H9 (cell line): Measurements from ENCODE around the gene CDH7. TPM values are rescaled to one million over a fixed set of nuclear protein-coding genes. Genes with fewer than 3 reads are reported as not detected.

Source experiments
- DNase-seq: peaks from one replicate; pipeline ENCODE4 v3.0.0-alpha.2; 2017
- H2AFZ ChIP-seq: one replicate; pipeline ENCODE4 v1.6.1; 2013; ENCODE audit warnings: mild to moderate bottlenecking, low read length, control low read depth, moderate library complexity
- H2AK5ac ChIP-seq: 2 replicates; pipeline ENCODE4 v1.6.1; 2013; ENCODE audit warnings: low read length, control low read depth, mixed read lengths; ENCODE audit not compliant: insufficient read length
- H2BK120ac ChIP-seq: one replicate; pipeline ENCODE4 v1.6.1; 2013; ENCODE audit warnings: low read depth, mild to moderate bottlenecking, low read length, control low read depth, inconsistent platforms; ENCODE audit not compliant: poor library complexity, severe bottlenecking
- H2BK12ac ChIP-seq: 2 replicates; pipeline ENCODE4 v1.6.1; 2013; ENCODE audit warnings: low read length, control low read depth, mixed read lengths, low read depth; ENCODE audit not compliant: insufficient read length
- H2BK15ac ChIP-seq: 2 replicates; pipeline ENCODE4 v1.6.1; 2013; ENCODE audit warnings: low read depth, low read length, control low read depth
- H2BK20ac ChIP-seq: one replicate; pipeline ENCODE4 v1.6.1; 2013; ENCODE audit warnings: low read depth, mild to moderate bottlenecking, low read length, control low read depth, inconsistent platforms; ENCODE audit not compliant: poor library complexity, severe bottlenecking
- H2BK5ac ChIP-seq: 2 replicates; pipeline ENCODE4 v1.6.1; 2013; ENCODE audit warnings: low read length, control low read depth, mixed read lengths; ENCODE audit not compliant: insufficient read length
- H3K14ac ChIP-seq: 2 replicates; pipeline ENCODE4 v1.6.1; 2013; ENCODE audit warnings: low read length, control low read depth; ENCODE audit not compliant: insufficient read depth
- H3K18ac ChIP-seq: 2 replicates; pipeline ENCODE4 v1.6.1; 2013; ENCODE audit warnings: low read depth, mild to moderate bottlenecking, mixed read lengths, low read length, control low read depth; ENCODE audit not compliant: insufficient read length
- H3K23ac ChIP-seq: 2 replicates; pipeline ENCODE4 v1.6.1; 2013; ENCODE audit warnings: low read length, control low read depth, mixed read lengths, low read depth; ENCODE audit not compliant: insufficient read length
- H3K23me2 ChIP-seq: 2 replicates; pipeline ENCODE4 v1.6.1; 2013; ENCODE audit warnings: low read depth, mild to moderate bottlenecking, mixed read lengths, low read length, control low read depth; ENCODE audit not compliant: insufficient read length, poor library complexity, severe bottlenecking
- H3K27ac ChIP-seq: 2 replicates; pipeline ENCODE4 v1.5.1; 2013; ENCODE audit warnings: low read length, control low read depth, mixed read lengths, low read depth; ENCODE audit not compliant: insufficient read length
- H3K27me3 ChIP-seq: 2 replicates; pipeline ENCODE4 v1.6.1; 2013; ENCODE audit warnings: low read length, control low read depth, inconsistent platforms; ENCODE audit not compliant: insufficient read depth
- H3K4ac ChIP-seq: 2 replicates; pipeline ENCODE4 v1.6.1; 2013; ENCODE audit warnings: low read depth, mild to moderate bottlenecking, control low read depth, inconsistent platforms, low read length, moderate library complexity
- H3K4me1 ChIP-seq: 2 replicates; pipeline ENCODE4 v1.6.1; 2013; ENCODE audit warnings: low read length, control low read depth, inconsistent platforms; ENCODE audit not compliant: insufficient read depth
- H3K4me2 ChIP-seq: 2 replicates; pipeline ENCODE4 v1.6.1; 2013; ENCODE audit warnings: low read length, control low read depth, mixed read lengths; ENCODE audit not compliant: insufficient read length, insufficient read depth
- H3K56ac ChIP-seq: 2 replicates; pipeline ENCODE4 v1.6.1; 2013; ENCODE audit warnings: low read depth, mild to moderate bottlenecking, mixed read lengths, low read length, control low read depth; ENCODE audit not compliant: insufficient read length
- H3K79me1 ChIP-seq: 2 replicates; pipeline ENCODE4 v1.6.1; 2013; ENCODE audit warnings: low read depth, mild to moderate bottlenecking, moderate library complexity, low read length, control low read depth, inconsistent platforms; ENCODE audit not compliant: insufficient read depth, poor library complexity, severe bottlenecking
- H3K79me2 ChIP-seq: 2 replicates; pipeline ENCODE4 v1.6.1; 2013; ENCODE audit warnings: low read length, control low read depth, inconsistent platforms; ENCODE audit not compliant: insufficient read depth
- H3K9ac ChIP-seq: 2 replicates; pipeline ENCODE4 v1.6.1; 2013; ENCODE audit warnings: low read length, control low read depth, mixed read lengths; ENCODE audit not compliant: insufficient read length; ENCODE audit errors: extremely low read depth
- H3K9me3 ChIP-seq: one replicate; pipeline ENCODE4 v1.6.1; 2013; ENCODE audit warnings: low read depth, low read length, inconsistent platforms; ENCODE audit not compliant: control insufficient read depth
- H3T11ph ChIP-seq: one replicate; pipeline ENCODE4 v1.6.1; 2013; ENCODE audit warnings: mild to moderate bottlenecking, low read length, control low read depth, inconsistent platforms
- H4K20me1 ChIP-seq: one replicate; pipeline ENCODE4 v1.6.1; 2013; ENCODE audit not compliant: control insufficient read depth, insufficient read length, insufficient read depth
- H4K5ac ChIP-seq: 2 replicates; pipeline ENCODE4 v1.6.1; 2013; ENCODE audit warnings: low read depth, mild to moderate bottlenecking, mixed read lengths, low read length, control low read depth; ENCODE audit not compliant: insufficient read length
- H4K8ac ChIP-seq: replicated peaks from 2 replicates; pipeline ENCODE4 v1.6.1; 2013; ENCODE audit warnings: low read length, control low read depth, mixed read lengths, low read depth; ENCODE audit not compliant: insufficient read length
- H4K91ac ChIP-seq: 2 replicates; pipeline ENCODE4 v1.6.1; 2013; ENCODE audit warnings: low read depth, mild to moderate bottlenecking, moderate library complexity, mixed read lengths, low read length, control low read depth; ENCODE audit not compliant: insufficient read length
- H3K27ac Mint-ChIP-seq, 3 experiments: 2 replicates in 2 of 3; 3 replicates in 1 of 3; pipeline ENCODE4 v1.8.0; 2020 to 2021; ENCODE audit warnings: mixed read lengths in 3 of 3, mild to moderate bottlenecking in 1 of 3, moderate library complexity in 1 of 3
- H3K27me3 Mint-ChIP-seq: 2 replicates; pipeline ENCODE4 v1.8.0; 2021; ENCODE audit warnings: low read depth, mild to moderate bottlenecking, moderate library complexity, mixed read lengths
- H3K36me3 Mint-ChIP-seq, 3 experiments: 2 replicates in 2 of 3; 3 replicates in 1 of 3; pipeline ENCODE4 v1.8.0; 2020 to 2021; ENCODE audit warnings: low read depth in 3 of 3, mixed read lengths in 3 of 3; ENCODE audit not compliant: insufficient read depth in 1 of 3
- H3K4me1 Mint-ChIP-seq, 2 experiments: 2 replicates each; pipeline ENCODE4 v1.8.0; 2020; ENCODE audit warnings: mixed read lengths in 2 of 2
- H3K4me3 Mint-ChIP-seq, 2 experiments: 2 replicates in 1 of 2; 3 replicates in 1 of 2; pipeline ENCODE4 v1.8.0; 2020 to 2021; ENCODE audit warnings: mild to moderate bottlenecking in 2 of 2, mixed read lengths in 2 of 2, moderate library complexity in 1 of 2
- H3K9me3 Mint-ChIP-seq, 2 experiments: 2 replicates in 1 of 2; 3 replicates in 1 of 2; pipeline ENCODE4 v1.8.0; 2020; ENCODE audit warnings: mild to moderate bottlenecking in 2 of 2, mixed read lengths in 2 of 2, moderate library complexity in 1 of 2
- WGBS: extraction: QIAGEN DNeasy Blood & Tissue Kit; methylation state at CpG from one replicate; pipeline ENCODE4 v1.1.7; 2013; ENCODE audit warnings: missing lambda C conversion rate, low lambda C conversion rate, mixed read lengths; ENCODE audit not compliant: insufficient read length; ENCODE audit errors: extremely low coverage; 5-methylcytosine and 5-hydroxymethylcytosine counted together
- total RNA-seq: library from RNA; stranded (reverse); gene quantifications from 2 replicates; pipeline ENCODE4 v1.2.1, GENCODE V29; 2021
- TF ChIP-seq, protein P1 (sequence below): fragments of 200-600 bp; sonication (generic); conservative IDR thresholded peaks from 3 replicates; pipeline ENCODE4 v1.8.0; 2021; ENCODE audit warnings: antibody characterized with exemption, mild to moderate bottlenecking

Gene CDH7
- total RNA-seq, 1 experiment from 2014 or later, result 0.13 TPM

DNA sequence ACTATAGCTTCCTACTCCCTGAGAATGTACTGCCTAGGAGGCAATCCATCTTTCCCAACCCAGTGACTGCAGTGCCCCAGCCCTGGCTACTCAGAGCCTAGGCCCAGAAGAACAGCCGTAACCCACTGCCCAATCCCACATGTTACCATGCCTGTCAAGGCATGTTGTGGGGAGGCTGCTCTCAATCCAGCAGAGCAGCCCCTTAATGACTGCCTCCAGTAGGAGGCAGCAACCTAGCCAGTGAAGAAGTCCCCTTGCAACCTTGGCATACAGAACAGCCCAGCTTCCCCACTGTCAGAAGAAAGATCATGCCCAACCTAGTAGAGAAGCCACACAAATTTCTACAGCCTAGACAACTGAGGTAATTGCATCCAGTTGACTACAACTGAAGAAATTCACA lies 44.2 kb upstream of the CDH7 start:
- H3K9me3 ChIP-seq, result no peaks in the 10 kb centered on the region
- Mint-ChIP-seq H3K27ac (no peak overlapping the region; a peak in 2 of 7 replicates), H3K4me3 (no peak overlapping the region), H3K4me1 (no peaks in the 10 kb centered on the region), H3K27me3 (no peaks in the 10 kb centered on the region), H3K36me3 (no peaks in the 10 kb centered on the region), H3K9me3 (no peaks in the 10 kb centered on the region)
- H3K56ac ChIP-seq, result no peak overlapping the region
- no peak overlapping the region for H2BK120ac ChIP-seq
- H3K4me1 ChIP-seq, result no peaks in the 10 kb centered on the region
- WGBS, result no CpG with 5 or more reads among the region's 1 CpG
- no peak overlapping the region for H3K4me2 ChIP-seq
- H3K23me2 ChIP-seq, result no peaks in the 10 kb centered on the region
- no peaks in the 10 kb centered on the region for H4K20me1 ChIP-seq
- no peak overlapping the region for H3T11ph ChIP-seq
- H3K4ac ChIP-seq, result no peak overlapping the region
- no peak overlapping the region for H4K8ac ChIP-seq
- H3K9ac ChIP-seq, result no peak overlapping the region
- no peak overlapping the region for H2BK5ac ChIP-seq
- H2BK12ac ChIP-seq, result no peak overlapping the region
- H3K14ac ChIP-seq, result no peak overlapping the region
- no peak overlapping the region for H4K91ac ChIP-seq
- H2AK5ac ChIP-seq, result no peak overlapping the region
- H4K5ac ChIP-seq, result no peak overlapping the region
- no peak overlapping the region for H3K18ac ChIP-seq
- no peaks in the 10 kb centered on the region for H3K79me1 ChIP-seq
- no peaks in the 10 kb centered on the region for H3K27me3 ChIP-seq
- no peak overlapping the region for H2BK20ac ChIP-seq
- no peak overlapping the region for H3K27ac ChIP-seq
- peak; percentile 32 for DNase-seq
- no peaks in the 10 kb centered on the region for H3K79me2 ChIP-seq
- no peak overlapping the region for H3K23ac ChIP-seq
- no peak overlapping the region for H2AFZ ChIP-seq
- TF ChIP-seq, protein P1, sequence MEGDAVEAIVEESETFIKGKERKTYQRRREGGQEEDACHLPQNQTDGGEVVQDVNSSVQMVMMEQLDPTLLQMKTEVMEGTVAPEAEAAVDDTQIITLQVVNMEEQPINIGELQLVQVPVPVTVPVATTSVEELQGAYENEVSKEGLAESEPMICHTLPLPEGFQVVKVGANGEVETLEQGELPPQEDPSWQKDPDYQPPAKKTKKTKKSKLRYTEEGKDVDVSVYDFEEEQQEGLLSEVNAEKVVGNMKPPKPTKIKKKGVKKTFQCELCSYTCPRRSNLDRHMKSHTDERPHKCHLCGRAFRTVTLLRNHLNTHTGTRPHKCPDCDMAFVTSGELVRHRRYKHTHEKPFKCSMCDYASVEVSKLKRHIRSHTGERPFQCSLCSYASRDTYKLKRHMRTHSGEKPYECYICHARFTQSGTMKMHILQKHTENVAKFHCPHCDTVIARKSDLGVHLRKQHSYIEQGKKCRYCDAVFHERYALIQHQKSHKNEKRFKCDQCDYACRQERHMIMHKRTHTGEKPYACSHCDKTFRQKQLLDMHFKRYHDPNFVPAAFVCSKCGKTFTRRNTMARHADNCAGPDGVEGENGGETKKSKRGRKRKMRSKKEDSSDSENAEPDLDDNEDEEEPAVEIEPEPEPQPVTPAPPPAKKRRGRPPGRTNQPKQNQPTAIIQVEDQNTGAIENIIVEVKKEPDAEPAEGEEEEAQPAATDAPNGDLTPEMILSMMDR, result peak; percentile 49
- no peak overlapping the region for H2BK15ac ChIP-seq
